Measurements from ENCODE around the gene KRTAP9-4. TPM values are rescaled to one million over a fixed set of nuclear protein-coding genes. Genes with fewer than 3 reads are reported as not detected.
"Not testable (repeated sequence)": the region's sequence is repeated elsewhere in the genome, so short reads cannot be mapped to it uniquely, and the experiment has no call there.

Gene KRTAP9-4
- total and polyA plus RNA-seq, 2 experiments from 2014 or later: not detected

- Histone ChIP-seq H4K20me1 (ENCODE audit: insufficient read depth, poor library complexity, severe bottlenecking) (no peaks in the 10 kb centered on the region), H3K27me3 (peaks cover 28% of the 10 kb centered on the region), H3K9me2 (replicated peaks; ENCODE audit: insufficient read depth) (no peaks in the 10 kb centered on the region), H3K36me3 (replicated peaks; ENCODE audit: insufficient read depth, low read depth) (no peaks in the 10 kb centered on the region), H3K9me3 (ENCODE audit: low read depth) (no peaks in the 10 kb centered on the region), H3K27ac (no peak overlapping the region), H3K4me3 (no peak overlapping the region), H2AFZ (no peak overlapping the region), H3K4me2 (no peak overlapping the region), H3K4me1 (ENCODE audit: insufficient read depth) (no peaks in the 10 kb centered on the region), H3K79me2 (no peaks in the 10 kb centered on the region)
- no peak for DNase-seq (ENCODE audit: low spot score)
- TF ChIP-seq EZH2phosphoT487 (IDR thresholded peaks at IDR 0.05; ENCODE audit: low read depth, severe bottlenecking, unreplicated experiment): no peak
- TF ChIP-seq EZH2 (IDR thresholded peaks at IDR 0.05; ENCODE audit: borderline replicate concordance): no peak
- TF ChIP-seq CTCF (IDR thresholded peaks at IDR 0.05; ENCODE audit: poor library complexity): no peak
- WGBS (ENCODE audit: low lambda C conversion rate, missing lambda C conversion rate): 84% methylated on average over 6 of the region's 6 CpGs
Measured at GRCh38 chr17:41231731-41232130, 17.8 kb upstream of the KRTAP9-4 start.

- 84% methylated on average over 1 of the region's 1 CpG for WGBS (ENCODE audit: low lambda C conversion rate, missing lambda C conversion rate)
- H3K27me3 ChIP-seq: peaks cover 28% of the 10 kb centered on the region
- H3K9me2 ChIP-seq (replicated peaks; ENCODE audit: insufficient read depth): not testable (repeated sequence)
Measured at GRCh38 chr17:41232399-41233105, 16.9 kb upstream of the KRTAP9-4 start, which contains the start of gene KRTAP9-3. KRTAP9-3 (plus strand) TSS chr17:41232449; CDS start chr17:41232502, 53 bp downstream.

GRCh38 chr17:41237116-41237515 lies 12.4 kb upstream of the KRTAP9-4 start:
- WGBS (ENCODE audit: low lambda C conversion rate, missing lambda C conversion rate): 81% methylated on average over 4 of the region's 4 CpGs

More at GRCh38 chr17:41232399-41233105, 16.9 kb upstream of the KRTAP9-4 start, which contains the start of gene KRTAP9-3:
- H3K9me3 ChIP-seq (ENCODE audit: low read depth); DNase-seq (ENCODE audit: low spot score); H2AFZ ChIP-seq; H3K4me2 ChIP-seq; H3K79me2 ChIP-seq; H3K36me3 ChIP-seq (replicated peaks; ENCODE audit: insufficient read depth, low read depth); H3K4me1 ChIP-seq (ENCODE audit: insufficient read depth); H3K27ac ChIP-seq; H3K4me3 ChIP-seq; H4K20me1 ChIP-seq (ENCODE audit: insufficient read depth, poor library complexity, severe bottlenecking): not testable (repeated sequence)

GRCh38 chr17:41237949-41238437 lies 11.5 kb upstream of the KRTAP9-4 start, which contains the start of gene KRTAP9-8:
KRTAP9-8 (plus strand) TSS chr17:41237999; CDS start chr17:41238052, 53 bp downstream.
- H3K4me2 ChIP-seq; H3K79me2 ChIP-seq; H3K9me3 ChIP-seq (ENCODE audit: low read depth); H3K27ac ChIP-seq; DNase-seq (ENCODE audit: low spot score); H4K20me1 ChIP-seq (ENCODE audit: insufficient read depth, poor library complexity, severe bottlenecking); H3K4me1 ChIP-seq (ENCODE audit: insufficient read depth); H3K36me3 ChIP-seq (replicated peaks; ENCODE audit: insufficient read depth, low read depth); H3K9me2 ChIP-seq (replicated peaks; ENCODE audit: insufficient read depth); H3K4me3 ChIP-seq; H2AFZ ChIP-seq: not testable (repeated sequence)
- 45% methylated on average over 3 of the region's 3 CpGs for WGBS (ENCODE audit: low lambda C conversion rate, missing lambda C conversion rate)
- peaks cover 13% of the 10 kb centered on the region for H3K27me3 ChIP-seq

More at GRCh38 chr17:41237116-41237515, 12.4 kb upstream of the KRTAP9-4 start:
- not testable (repeated sequence) for H3K4me1 ChIP-seq (ENCODE audit: insufficient read depth); H3K9me3 ChIP-seq (ENCODE audit: low read depth); DNase-seq (ENCODE audit: low spot score); H4K20me1 ChIP-seq (ENCODE audit: insufficient read depth, poor library complexity, severe bottlenecking); H2AFZ ChIP-seq; H3K27ac ChIP-seq; H3K4me3 ChIP-seq; H3K79me2 ChIP-seq; H3K36me3 ChIP-seq (replicated peaks; ENCODE audit: insufficient read depth, low read depth); H3K9me2 ChIP-seq (replicated peaks; ENCODE audit: insufficient read depth); H3K4me2 ChIP-seq
- H3K27me3 ChIP-seq: peaks cover 17% of the 10 kb centered on the region

- not testable (repeated sequence) for H4K20me1 ChIP-seq (ENCODE audit: insufficient read depth, poor library complexity, severe bottlenecking); DNase-seq (ENCODE audit: low spot score)
- WGBS (ENCODE audit: low lambda C conversion rate, missing lambda C conversion rate): no CpG with 5 or more reads among the region's 2 CpGs
Measured at GRCh38 chr17:41246995-41247787, 2.3 kb upstream of the KRTAP9-4 start.

More at GRCh38 chr17:41246995-41247787, 2.3 kb upstream of the KRTAP9-4 start:
- H2AFZ ChIP-seq; H3K9me3 ChIP-seq (ENCODE audit: low read depth); H3K9me2 ChIP-seq (replicated peaks; ENCODE audit: insufficient read depth); H3K4me2 ChIP-seq; H3K27ac ChIP-seq; H3K79me2 ChIP-seq; H3K4me3 ChIP-seq; H3K4me1 ChIP-seq (ENCODE audit: insufficient read depth); H3K36me3 ChIP-seq (replicated peaks; ENCODE audit: insufficient read depth, low read depth): not testable (repeated sequence)
- peaks cover 12% of the 10 kb centered on the region for H3K27me3 ChIP-seq
